ENCODE measurements around the gene IRF2BP2.

Gene IRF2BP2

DNA sequence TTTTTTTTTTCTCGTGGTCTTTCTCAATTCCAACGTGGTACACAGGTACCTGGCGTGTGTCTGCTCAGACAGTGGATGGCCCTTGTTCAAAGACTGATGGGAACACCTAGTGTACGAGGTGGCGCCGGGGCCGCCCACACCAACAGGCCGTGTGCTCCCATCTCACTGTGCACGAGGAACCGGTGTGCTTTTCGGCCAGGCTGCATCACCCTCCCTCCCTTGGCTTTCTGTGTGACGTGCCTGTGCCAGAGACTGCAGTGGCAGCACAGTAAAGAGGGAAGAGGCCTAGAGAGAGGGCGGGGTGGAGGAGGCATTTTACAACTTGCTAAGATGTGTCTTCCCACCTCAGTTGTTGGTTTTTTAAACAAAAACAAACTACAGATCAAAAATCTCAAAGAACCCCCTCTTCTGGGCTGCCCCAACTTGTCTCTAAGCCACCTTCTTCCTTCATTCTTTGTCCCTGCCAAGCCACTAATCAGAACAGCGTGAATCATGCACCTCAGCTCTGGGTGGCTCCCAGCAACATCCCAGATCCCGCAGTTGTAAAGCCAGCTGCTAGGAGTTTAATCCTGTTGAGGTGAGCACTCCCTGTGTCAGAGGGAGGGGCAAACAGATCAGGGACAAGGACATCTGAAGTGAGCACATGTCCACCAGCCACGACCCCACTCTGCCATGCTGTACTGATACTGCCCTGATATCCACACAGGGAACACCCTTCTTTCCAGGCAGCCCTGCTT lies 20.7 kb downstream of the IRF2BP2 start:
- TF ChIP-seq, protein P1, sequence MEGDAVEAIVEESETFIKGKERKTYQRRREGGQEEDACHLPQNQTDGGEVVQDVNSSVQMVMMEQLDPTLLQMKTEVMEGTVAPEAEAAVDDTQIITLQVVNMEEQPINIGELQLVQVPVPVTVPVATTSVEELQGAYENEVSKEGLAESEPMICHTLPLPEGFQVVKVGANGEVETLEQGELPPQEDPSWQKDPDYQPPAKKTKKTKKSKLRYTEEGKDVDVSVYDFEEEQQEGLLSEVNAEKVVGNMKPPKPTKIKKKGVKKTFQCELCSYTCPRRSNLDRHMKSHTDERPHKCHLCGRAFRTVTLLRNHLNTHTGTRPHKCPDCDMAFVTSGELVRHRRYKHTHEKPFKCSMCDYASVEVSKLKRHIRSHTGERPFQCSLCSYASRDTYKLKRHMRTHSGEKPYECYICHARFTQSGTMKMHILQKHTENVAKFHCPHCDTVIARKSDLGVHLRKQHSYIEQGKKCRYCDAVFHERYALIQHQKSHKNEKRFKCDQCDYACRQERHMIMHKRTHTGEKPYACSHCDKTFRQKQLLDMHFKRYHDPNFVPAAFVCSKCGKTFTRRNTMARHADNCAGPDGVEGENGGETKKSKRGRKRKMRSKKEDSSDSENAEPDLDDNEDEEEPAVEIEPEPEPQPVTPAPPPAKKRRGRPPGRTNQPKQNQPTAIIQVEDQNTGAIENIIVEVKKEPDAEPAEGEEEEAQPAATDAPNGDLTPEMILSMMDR (IDR thresholded peaks at IDR 0.05): no peak
- no peak for TF ChIP-seq ZFX (IDR thresholded peaks at IDR 0.05; ENCODE audit: borderline replicate concordance)
- no peak overlapping the region for H3K27ac ChIP-seq

GRCh38 chr1:234588386-234588785 lies 21.6 kb downstream of the IRF2BP2 start:
- TF ChIP-seq, protein P1 (IDR thresholded peaks at IDR 0.05): no peak
- TF ChIP-seq ZFX (IDR thresholded peaks at IDR 0.05; ENCODE audit: borderline replicate concordance): no peak
- no peak overlapping the region for H3K27ac ChIP-seq

DNA sequence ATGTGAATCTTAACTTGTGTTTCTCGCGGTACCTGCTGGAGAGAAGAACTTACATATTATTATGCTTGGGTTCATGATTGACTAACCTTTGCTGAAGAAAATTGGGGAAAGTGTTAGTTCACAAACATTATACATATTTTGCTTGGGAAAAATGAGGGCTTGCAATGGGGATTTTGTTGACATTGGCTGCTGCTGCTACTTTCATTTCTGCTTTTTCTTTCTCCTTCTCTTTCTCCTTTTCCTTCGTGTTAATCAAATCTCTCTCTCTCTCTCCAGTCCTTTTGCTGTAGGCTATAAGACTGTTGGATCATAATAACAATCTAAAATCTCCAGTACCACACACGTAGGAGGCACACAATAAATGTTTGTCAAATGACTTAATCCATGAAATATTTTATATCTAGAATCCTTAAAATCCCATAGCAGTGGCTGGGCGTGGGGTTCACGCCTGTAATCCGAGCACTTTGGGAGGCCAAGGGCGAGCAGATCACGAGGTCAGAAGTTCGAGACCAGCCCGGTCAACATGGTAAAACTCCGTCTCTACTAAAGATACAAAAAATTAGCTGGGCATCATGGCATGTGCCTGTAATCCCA lies 23.0 kb downstream of the IRF2BP2 start:
- TF ChIP-seq, protein P1 (IDR thresholded peaks at IDR 0.05): no peak
- TF ChIP-seq ZFX (IDR thresholded peaks at IDR 0.05; ENCODE audit: borderline replicate concordance): no peak

DNA sequence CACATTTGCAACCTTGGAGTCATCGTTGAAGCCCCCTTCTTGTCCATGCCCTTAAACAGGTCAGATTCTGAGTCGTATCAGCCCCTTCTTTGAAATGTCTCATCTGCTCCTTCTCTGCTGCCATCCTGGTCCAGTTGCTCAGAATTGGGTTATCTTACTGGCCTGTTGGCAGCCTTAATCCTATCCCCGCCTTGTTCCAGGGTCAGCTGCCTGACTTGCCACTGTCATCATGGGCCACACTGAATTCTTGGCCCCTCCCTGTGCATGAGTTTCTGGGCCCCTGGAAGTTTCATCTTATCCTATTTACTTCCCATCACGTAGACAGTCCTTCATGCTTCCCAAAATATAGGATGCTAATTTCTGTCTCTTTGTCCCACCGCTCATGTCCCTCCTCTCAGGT lies 23.7 kb downstream of the IRF2BP2 start:
- H3K27ac ChIP-seq: no peak overlapping the region
- TF ChIP-seq, protein P1 (IDR thresholded peaks at IDR 0.05): no peak
- TF ChIP-seq ZFX (IDR thresholded peaks at IDR 0.05; ENCODE audit: borderline replicate concordance): no peak

More for the DNA sequence above, 23.0 kb downstream of the IRF2BP2 start:
- H3K27ac ChIP-seq: no peak overlapping the region

DNA sequence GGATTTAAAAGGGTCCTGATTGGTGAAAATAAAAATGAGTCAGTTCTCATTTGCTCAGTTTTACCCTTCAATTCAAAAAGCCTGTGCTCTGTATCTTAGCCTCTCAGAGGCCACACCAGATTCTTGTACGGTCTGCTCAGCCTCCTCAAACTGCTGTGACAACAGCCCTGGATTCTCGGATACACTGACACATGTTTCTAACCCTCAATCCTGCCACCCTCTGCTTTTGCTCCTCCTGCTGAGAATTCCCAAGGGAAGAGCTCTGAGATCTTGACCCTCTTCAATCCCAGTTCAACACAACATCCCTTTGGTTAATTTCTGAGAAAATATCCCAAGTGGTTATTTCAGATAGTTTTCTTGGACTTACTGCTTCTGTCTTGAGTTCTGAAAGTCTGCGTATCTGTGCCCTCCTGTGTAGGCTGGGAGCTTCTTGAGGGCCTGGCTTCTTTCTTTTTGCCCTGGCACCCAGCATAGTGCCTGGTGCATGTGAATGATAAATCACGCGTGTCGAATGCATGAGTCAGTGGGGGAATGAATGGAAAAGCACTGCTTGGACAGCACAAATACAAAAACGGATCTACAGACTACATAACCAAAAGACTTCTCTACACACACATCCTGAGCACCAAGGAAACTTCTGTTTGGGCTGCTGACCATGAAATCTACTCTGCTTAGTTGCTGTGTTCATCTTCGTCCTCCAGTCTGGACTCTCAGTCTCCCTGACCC lies 24.5 kb downstream of the IRF2BP2 start:
- H3K27ac ChIP-seq: no peak overlapping the region
- TF ChIP-seq, protein P1 (IDR thresholded peaks at IDR 0.05): no peak
- TF ChIP-seq ZFX (IDR thresholded peaks at IDR 0.05; ENCODE audit: borderline replicate concordance): no peak

GRCh38 chr1:234584926-234585325 lies 25.1 kb downstream of the IRF2BP2 start:
- no peak overlapping the region for H3K27ac ChIP-seq
- TF ChIP-seq, protein P1 (IDR thresholded peaks at IDR 0.05): no peak
- no peak for TF ChIP-seq ZFX (IDR thresholded peaks at IDR 0.05; ENCODE audit: borderline replicate concordance)

DNA sequence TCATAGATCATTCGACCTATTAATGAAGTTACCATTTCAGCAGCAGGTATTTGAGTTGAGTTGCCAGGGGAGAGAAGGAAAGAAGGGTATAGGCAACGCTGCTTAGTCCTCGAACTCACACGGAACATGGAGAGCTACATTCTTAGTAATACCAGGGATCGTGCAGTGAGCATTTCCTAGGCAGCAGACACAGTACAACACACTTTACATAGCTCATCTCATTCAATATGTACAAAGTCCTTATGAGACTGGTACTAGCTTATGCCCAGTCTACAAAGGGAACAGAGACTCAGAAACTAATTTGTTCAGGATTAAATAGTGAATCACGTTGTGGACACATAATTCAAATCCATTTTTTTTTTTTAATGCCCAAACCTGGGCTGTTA lies 25.6 kb downstream of the IRF2BP2 start:
- no peak for TF ChIP-seq ZFX (IDR thresholded peaks at IDR 0.05; ENCODE audit: borderline replicate concordance)
- TF ChIP-seq, protein P1 (IDR thresholded peaks at IDR 0.05): no peak
- H3K27ac ChIP-seq: no peak overlapping the region
